ENCODE data around the gene TSPAN5.
"Not testable (repeated sequence)": the region's sequence is repeated elsewhere in the genome, so short reads cannot be mapped to it uniquely, and the experiment has no call there.

TSPAN5 gene

DNA sequence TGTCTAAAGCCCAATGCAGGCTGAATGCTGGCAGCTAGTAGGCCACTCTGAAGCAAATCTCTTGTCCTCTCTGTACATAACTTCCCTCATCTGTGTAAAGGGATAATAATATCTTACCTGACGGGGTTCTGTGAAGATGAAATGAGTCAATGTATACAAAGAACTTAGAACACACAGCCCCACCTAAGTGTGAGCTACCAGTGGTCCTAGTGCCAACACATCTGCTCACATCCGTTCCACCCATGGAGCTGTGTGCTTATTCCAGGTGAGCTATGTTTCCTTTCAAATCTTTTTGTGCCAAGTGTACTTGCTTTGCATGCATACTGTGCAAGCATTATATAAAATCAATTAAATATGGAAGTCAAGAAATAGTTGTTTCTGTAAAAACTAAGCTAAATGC, 116.4 kb downstream of the TSPAN5 start:
- no peak for DNase-seq

DNA sequence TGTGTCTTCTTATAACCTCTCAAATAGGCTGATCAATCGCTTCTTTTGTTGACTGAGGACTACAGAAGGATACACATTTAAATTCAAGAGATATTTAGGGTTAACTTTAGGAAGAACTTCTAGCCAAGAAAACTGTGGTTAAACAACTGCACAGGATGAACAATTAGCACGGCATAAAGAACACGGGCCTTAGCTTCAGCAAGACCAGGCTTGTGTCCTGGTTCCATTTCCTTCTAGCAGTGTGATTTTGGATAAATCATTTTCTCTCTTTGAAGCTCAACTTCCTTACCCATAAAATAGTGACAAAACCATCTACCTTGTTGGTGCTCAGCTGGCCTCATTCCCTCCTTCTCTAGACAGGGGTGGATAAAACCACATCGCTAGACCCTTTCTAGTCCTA, 117.6 kb downstream of the TSPAN5 start:
- DNase-seq = no peak

DNA sequence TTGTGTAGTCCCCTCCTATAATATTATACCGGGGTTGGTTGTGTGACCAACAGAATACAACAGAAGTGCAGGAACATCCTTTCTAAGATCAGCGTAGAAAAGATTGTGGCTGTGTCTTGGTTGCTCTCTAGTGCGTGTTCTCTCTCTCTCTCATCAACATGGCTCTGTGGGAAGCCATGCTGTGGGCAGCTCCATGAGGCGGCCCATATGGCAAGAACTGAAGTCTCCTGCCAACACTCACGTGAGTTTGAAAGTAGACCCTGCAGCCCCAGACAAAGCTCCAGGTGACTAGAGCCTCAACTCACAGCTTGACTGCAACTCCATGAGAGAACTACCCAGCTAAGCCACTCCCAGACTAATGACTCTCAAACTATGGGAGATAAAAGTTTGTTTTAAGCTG, 118.7 kb downstream of the TSPAN5 start:
- no peak for DNase-seq

DNA sequence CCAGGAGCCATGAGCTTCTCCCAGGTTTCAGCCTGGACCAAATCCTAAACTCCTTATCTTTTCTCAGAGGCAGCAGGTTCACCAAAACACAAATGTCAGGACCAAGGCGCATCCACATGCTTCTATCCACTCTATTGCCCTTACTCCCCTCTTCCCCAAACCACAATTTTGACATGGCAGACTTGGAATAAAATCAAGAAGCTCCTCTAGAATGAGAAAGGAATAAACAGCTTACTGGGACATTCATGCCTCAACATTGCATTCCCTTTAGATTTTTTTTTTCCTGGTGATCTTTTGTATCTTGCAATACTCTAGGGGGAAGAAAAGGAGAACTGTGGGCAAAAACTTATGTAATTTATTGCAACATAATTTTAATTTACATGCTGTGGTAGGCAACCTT, 119.1 kb downstream of the TSPAN5 start:
- DNase-seq = no peak

DNA sequence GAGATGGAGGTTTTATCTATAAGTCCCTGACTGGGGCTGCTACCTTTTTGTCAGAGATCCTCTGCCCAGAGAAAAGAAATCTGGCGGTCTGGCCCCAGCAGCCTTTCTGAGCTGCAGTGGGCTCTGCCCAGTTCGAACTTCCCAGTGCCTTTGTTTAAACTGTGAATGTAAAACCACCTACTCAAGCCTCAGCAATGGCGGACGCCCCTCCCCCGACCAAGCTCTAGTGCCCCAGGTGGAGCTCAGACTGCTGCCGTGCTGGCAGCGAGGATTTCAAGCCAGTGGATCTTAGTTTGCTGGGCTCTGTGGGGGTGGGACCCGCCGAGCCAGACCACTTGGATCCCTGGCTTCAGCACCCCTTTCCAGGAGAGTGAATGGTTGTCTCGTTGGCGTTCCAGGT, 121.8 kb downstream of the TSPAN5 start:
- no peak for DNase-seq

DNA sequence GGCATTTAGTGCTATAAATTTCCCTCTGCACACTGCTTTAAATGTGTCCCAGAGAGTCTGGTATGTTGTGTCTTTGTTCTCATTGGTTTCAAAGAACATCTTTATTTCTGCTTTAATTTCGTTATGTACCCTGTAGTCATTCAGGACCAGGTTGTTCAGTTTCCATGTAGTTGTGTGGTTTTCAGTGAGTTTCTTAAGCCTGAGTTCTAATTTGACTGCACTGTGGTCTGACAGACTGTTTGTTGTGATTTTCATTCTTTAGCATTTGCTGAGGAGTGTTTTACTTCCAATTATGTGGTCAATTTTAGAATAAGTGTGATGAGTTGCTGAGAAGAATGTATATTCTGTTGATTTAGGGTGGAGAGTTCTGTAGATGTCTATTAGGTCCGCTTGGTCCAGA, 124.3 kb downstream of the TSPAN5 start:
- DNase-seq = not testable (repeated sequence)

DNA sequence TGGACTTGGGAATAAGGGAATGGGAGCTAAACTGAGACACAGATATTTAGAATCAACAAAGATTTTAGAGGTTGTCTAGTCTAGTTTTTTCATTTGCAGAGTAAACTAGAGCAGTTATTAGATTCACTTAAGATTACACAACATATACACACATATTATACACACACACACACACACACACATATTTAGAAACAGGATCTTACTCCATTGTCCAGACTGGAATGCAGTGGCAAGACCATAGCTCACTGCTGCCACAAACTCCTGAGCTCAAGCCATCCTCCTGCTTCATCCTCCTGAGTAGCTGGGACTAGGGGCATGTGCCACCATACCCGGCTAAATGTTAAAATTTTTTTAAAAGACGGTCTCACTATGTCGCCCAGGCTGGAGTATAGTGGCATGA, 127.8 kb downstream of the TSPAN5 start:
- no peak for DNase-seq

DNA sequence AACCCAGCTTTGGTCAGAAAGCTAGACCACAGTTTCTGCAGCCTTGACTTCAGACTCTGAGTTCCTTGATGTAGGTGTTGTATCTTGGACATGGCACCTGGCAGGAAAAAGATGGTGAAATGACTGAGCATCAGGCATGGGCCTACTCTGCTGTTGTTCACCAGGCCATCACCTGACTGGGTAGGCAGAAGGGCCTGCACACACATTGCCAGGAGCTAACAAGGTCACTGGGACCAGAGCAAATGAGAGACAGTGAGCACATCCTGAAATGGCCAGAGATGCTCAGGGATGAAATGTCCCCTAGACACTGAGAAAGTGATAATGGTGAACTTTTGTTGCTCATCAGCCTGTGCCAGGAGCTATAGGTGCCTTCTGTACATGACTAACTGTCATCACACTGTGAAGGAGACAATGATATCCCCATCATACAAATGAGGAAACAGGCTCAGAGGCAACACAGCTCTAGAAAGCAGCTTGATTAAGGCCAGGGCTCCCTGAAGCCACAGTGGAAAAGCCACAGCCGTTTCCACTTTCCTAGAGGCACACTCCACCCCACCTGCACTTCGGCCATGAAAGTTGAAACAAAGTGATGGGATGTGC, 128.3 kb downstream of the TSPAN5 start:
- DNase-seq = no peak

DNA sequence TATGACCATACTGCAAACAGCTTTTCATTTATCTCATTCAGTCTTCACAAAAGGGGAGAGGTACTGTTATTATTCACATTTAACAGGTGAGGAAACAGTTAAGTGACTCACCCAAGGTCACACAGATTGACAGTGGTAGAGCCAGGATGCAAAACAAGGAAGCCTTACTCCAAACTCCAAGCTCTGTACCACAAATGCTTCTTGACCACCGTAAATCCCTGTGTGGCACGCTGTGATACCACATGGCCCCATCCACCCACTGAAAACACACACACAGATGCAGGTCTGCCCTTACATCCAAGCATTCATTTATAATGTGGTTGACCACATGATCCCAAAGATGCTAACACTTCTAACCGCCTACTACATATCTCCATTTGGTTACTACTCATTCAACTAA, 129.5 kb downstream of the TSPAN5 start:
- DNase-seq = no peak

DNA sequence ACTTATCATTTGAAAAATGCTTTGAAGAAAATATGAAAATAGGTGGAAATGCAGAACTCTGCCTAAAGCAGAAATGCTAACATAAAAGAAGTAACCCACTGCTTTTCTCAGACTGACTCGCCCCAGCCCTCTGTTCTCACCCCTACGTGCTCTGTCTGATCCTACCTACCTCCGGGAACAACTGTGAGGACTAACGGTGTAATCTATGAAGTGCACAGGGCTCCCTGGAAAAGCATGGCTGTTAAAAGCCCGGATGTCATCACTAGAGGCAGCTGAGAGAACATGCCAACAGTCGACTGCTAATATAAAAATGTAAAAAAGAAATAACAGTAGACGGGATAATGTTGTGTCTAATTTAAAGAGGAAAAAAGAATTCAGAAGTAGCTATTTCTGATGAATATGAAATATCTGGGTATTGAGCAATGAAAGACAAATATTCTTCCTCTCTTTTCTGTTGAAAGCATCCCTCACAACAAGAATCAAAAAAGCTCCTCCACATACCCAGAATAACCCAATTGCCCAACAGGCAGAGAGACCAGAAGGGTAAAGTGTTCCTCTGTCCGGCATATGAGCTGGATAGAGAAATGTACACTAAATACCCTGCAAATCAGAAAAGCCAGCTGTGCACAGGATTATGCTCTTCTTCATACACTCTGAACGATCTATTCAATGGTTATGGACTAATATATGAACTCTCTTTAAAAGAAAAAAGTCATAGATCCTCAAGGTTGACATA, 130.7 kb downstream of the TSPAN5 start:
- no peak for DNase-seq

DNA sequence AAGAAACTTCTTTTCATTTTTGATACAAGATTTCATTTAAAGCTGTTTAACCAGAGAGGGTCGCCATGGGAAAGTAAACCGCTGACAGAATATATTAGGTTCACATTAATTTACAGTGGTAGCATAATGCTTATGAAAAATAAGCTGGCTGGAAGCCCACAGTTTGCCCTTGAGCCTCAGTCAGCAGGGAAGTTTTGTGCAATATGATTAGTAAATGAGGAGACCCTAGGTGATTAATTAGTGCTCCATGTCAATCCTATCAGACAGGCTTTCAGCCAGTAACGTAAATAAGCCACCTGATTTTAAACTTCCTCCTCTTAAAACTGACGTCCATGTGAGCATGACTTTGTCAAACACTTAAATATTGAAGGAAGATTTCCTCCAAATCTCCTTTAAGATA, 134.2 kb downstream of the TSPAN5 start:
- DNase-seq = no peak

DNA sequence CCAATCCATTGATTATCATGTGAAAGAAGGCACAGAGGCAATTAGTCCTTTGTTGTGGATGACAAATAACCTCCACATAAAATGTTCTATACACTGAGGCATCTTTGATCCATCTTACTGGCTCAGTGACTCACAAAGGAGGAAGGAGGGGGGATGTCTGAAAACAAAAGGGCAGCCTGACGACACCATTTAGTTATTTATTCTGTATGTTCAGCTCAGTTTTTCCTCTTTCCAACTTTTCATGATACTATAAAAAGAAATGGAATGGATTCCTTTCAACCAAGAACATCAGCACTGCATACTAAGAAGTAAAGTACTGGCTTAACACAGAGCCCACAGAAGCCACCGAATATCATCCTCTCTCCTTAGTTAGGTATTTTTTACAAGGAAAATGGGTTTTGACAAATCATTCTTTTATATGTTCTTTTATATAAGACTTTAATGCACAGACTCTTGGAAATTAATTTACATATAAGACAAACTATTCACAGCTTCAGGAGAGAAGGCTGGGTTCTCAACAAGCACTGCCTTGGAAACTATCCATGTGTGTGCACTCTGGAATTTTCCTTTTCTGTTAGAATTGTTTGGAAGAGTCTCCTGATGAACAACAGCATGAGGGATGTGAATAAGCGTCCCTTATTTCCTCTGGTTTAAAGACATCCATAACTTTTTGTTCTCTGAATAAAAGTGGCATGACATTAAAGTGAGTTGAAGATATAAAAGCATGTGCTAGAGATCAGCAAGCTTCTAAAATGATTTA, 135.6 kb downstream of the TSPAN5 start:
- no peak for DNase-seq

DNA sequence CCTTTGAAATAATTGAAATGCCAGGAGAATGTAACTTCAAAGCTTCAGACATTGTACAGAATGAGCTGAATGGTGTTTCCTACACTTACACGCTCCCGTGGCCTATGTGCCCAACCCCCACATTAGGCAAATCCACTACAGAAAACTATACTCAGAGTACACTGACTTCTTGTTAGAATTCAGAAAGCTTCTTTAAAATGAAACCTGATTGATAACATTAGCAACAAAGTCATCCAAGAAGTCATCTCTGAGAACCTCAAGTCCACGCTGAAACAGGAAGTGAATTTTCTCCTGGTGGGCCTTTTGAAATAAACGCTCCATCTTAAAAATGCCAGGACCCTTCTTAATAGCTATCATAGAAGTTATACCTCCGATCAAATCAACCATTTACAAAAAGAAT, 136.3 kb downstream of the TSPAN5 start:
- DNase-seq = no peak

DNA sequence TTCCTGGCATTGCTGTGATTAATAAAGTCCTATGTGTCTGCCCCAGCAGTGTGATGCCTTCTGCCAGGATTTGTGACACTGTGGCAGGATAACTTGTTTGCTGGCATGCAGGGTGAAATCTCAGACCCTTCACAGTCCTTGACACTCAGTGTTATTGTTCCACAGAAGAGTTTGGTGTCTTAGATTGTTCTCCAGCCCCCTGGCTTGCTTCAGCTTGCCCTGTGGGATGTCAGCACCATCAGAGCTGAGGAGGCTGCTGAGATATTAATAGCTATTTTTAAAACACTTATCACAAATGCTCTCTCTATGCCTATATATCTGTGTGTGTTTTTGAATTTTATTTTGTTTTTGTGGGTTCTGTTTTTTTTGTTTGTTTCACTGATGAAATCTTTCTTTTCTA, 136.9 kb downstream of the TSPAN5 start:
- no peak for DNase-seq

DNA sequence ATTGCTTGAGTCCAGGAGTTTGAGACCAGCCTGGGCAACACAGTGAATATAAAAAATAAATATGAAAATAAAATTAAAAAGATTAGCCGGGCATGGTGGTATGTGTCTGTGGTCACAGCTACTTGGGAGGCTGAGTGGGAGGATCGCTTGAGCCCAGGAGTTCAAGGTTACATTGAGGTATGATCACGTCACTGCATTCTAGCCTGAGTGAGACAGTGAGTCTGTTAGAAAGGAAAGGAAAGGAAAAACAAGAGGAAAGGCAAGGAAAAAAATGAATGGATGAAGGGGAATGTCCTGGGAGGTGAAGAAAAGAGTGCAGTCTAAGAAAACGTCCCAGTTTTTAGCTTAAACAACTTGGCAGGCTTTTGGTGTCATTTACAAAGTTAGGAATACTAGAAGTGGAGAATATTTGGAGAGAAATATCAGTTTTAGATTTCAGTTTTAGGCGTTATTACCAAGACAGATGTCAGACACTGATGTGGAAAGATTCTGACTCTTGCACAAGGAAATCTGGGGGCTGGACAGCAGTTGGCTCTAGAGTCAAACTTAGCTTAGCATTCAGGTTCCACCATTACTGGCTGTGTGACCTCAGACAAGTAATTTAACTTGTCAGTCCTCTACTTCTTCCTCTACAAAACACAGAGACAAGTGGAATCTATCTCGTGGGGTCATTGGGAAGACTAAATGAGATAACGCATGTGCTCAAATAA, 139.0 kb downstream of the TSPAN5 start:
- DNase-seq = no peak

DNA sequence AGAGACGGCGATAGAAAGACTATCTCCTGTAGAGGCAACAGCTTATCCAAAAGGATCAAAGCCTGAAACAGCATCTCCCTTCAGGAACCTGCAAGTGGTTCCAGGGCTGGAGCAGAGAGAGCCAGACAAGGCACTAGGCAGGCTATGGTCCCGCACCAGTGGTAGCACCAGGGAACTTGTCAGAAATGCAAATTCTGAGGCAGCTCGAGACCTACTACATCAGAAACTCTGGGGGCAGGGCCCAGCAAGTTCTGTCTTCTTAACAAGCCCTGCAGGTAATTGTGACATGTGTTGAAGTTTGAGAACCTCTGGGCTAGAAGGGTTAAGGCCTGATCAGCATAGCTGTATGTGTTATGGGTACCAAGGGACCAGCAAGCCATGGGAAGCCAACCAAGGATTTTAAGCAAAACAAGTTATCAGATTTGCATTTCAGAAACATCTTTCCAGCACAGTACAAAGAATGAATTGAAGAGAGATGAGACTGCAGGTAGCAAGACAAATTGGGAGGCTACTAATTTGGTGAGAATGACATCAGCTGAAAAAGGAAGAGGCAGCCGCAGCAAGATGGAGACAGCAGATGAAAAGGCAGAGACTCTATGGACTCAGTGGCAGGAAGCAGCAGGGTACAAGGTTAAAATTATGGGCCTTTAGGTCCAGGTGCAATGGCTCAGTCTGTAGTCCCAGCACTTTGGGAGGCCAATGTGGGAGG, 139.7 kb downstream of the TSPAN5 start:
- no peak for DNase-seq

DNA sequence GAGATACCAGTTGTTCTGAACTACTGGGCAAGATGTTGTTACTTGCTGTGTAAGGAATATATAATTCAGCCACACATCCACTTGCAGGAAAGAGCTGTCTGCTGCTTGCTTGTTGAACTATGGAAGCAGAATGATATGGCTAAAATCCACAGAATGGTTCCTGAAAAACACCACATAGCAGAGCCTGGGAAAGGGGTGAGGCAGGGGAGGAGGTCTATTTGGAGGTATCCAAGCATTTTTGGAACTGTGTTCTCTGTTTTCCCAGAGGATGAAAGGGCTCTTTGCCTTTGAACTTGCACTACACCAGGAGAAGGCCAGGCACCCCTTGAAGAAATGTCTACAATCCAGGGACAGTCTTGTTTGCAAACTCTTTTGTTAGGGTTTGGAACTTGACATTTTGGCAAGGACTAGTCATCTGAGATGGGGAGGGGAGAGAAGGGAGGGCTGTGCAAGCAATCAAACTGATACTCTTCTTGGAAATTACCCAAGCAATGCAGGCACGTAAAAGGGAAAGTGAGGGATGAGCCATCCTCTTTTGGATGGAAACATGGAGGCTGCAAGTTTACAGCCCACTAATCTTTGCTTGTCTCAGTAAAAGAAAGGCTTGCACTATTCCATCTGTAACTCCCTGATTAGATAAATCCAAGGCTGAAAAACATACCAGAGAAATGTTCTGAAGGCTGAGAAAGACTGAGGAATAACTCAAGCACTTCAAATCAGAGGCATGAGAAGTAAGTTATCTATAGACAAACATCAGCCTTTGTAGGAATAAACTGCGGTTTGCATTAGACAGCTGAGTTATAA, 141.0 kb downstream of the TSPAN5 start:
- DNase-seq = no peak

DNA sequence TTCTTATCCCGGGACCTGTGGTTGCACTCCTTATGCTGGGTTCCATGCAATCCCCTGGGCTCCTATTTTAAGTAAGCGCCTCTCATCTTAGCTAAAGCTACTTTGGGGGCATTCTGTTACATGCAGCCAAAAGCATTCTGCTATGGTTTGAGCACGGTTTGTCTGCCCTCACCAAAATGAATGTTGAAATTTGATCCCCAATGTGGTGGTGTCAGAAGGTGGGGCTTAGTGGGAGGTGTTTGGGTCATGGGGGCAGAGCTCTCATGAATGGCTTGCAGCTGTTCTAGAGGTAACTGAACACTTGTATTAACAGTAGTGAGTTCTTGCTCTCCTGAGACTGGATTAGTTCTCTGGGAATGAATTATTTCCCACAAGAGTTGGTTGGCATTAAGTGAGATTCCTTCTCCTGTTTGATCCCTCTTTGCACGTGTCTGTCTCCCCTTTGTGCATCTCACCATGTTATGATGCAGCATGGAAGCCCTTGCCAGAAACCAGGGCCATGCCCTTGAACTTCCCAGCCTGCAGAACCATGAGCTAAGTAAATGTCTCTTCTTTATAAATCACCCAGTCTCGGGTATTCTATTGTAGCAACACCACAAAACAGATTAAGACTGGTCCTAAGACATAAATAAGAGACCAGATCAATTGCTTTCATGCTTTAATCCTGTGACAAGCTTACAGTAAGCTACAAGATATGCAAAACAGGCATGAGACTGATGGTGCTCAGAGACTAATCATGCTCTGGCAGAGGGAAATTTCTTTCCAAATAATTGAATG, 141.8 kb downstream of the TSPAN5 start:
- no peak for DNase-seq

DNA sequence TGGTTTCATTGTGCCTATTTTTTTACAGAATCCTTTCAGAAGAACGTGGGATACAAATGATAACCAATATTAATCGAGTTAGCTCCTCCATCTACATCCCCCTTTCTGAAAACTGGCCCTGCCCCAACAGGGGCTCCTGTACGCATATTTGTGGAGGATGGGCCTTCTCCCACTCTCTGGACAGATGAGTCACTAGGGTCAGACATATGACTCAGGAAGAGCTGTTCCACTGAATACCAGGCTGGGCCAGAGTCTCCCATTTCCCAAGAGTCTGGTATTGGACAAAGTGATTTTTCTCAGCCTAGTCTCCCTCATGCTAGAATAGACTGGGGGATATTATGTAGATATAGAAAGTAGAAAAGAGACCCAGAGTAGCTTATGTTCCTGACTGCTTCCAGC, 142.4 kb downstream of the TSPAN5 start:
- DNase-seq = no peak

DNA sequence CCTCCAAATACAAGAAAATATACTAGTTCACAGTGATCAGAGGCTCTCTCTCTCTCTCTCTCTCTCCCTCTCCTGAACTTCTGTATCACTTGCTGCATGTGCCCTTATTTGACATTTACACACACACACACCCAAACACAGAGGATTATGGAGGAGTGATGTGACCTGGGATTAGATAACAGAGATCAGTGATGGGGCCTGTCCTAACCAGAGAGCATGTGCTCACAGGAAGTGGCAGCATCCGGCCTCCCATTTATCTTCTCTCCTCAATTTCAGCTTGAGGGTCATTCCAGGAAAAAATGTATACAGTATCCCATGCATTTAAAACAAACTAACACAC, 143.0 kb downstream of the TSPAN5 start:
- no peak for DNase-seq

DNA sequence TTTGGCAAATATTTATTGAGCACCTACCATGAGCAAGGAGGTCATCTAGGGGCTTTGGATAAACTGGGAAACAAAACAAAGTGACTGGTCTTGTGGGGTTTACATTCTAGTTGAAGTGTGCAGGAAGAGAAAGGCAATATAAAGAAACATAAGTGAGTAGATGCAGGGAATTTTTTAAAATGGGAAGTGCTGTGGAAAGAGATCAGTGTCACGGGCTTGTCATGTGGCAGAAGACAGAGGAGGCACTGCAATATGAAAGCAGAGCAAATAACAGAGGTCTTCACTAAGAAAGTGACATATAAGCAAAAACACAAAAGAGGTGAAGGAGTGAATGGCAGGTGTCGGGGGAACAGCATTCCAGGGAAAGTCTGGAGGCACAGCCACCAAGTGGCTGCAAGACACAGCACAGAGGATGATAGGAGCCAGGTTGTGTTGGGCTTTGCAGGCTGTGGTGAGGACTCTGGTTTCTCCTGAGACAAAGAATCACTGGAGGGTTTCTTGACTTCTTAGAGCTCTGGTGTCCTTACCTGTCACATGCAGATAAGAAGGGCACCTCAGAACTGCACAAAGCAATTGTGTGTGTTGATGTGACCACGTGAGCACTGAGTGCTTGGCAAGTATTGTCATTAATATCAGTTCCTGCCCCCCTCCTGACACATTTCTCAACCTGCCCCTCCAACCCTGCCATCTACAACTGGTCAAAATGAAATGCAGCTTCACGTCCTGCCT, 143.5 kb downstream of the TSPAN5 start:
- DNase-seq = no peak
